ENCODE results near the gene SPATA2.
A peak's percentile ranks its signal among the peaks of the same experiment; 100 is the strongest.

SPATA2 gene

DNA sequence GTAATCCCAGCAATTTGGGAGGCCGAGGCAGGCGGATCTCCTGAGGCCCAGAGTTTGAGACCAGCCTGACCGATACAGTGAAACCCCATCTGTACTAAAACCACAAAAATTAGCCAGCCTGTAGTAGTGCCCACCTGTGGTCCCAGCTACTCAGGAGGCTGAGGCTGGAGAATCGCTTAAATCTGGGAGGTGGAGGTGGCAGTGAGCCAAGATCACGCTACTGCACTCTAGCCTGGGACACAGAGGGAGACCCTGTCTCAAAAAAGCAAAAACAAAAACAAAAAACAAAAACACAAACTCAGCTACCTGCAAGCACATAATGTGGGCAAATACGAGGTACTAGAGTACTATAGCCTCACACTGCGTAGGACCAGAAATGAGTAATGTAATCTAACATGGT, 3.7 kb upstream of the SPATA2 start:
- CTCF ChIA-PET = interaction anchor here (0.9 kb wide), 1 partner anchor 17 kb away, joined by 3 read pairs; the partner anchor contains the start of gene RNF114
- no peak for DNase-seq (ENCODE audit: low read depth, low spot score)
- TF ChIP-seq, protein P1, sequence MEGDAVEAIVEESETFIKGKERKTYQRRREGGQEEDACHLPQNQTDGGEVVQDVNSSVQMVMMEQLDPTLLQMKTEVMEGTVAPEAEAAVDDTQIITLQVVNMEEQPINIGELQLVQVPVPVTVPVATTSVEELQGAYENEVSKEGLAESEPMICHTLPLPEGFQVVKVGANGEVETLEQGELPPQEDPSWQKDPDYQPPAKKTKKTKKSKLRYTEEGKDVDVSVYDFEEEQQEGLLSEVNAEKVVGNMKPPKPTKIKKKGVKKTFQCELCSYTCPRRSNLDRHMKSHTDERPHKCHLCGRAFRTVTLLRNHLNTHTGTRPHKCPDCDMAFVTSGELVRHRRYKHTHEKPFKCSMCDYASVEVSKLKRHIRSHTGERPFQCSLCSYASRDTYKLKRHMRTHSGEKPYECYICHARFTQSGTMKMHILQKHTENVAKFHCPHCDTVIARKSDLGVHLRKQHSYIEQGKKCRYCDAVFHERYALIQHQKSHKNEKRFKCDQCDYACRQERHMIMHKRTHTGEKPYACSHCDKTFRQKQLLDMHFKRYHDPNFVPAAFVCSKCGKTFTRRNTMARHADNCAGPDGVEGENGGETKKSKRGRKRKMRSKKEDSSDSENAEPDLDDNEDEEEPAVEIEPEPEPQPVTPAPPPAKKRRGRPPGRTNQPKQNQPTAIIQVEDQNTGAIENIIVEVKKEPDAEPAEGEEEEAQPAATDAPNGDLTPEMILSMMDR (IDR thresholded peaks at IDR 0.05; ENCODE audit: insufficient read depth, low read length, missing control alignments) = no peak
- POLR2A ChIA-PET = interaction anchor here (1.1 kb wide), 1 partner anchor 32 kb away, joined by 4 read pairs; no protein-coding TSS in a partner anchor
- no peak overlapping the region for H3K4me3 ChIP-seq (ENCODE audit: low read depth, low read length)

DNA sequence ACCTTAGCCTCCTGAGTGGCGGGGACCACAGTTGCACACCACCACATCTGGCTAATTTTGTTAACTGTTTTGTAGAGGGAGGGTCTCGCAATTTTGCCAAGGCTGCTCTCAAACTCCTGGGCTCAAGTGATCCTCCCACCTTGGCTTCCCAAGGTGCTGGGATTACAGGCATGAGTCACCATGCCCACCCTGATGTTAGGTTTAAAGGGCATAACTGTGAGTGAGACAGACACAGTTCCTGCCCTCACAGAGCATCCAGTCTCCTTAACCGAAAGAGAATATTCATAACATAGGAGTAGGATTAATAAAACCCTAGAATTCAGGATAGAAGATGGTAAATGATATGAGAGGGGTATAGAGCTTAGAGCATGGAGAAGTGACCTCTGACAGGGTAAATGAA, 3.1 kb upstream of the SPATA2 start:
- H3K4me3 ChIP-seq (ENCODE audit: low read depth, low read length) = no peak overlapping the region
- CTCF ChIA-PET = interaction anchor here (1.1 kb wide), 1 partner anchor 11 kb away, joined by 3 read pairs; no protein-coding TSS in a partner anchor
- TF ChIP-seq, protein P1 (IDR thresholded peaks at IDR 0.05; ENCODE audit: insufficient read depth, low read length, missing control alignments) = no peak
- POLR2A ChIA-PET = no interaction called here
- DNase-seq (ENCODE audit: low read depth, low spot score) = no peak

DNA sequence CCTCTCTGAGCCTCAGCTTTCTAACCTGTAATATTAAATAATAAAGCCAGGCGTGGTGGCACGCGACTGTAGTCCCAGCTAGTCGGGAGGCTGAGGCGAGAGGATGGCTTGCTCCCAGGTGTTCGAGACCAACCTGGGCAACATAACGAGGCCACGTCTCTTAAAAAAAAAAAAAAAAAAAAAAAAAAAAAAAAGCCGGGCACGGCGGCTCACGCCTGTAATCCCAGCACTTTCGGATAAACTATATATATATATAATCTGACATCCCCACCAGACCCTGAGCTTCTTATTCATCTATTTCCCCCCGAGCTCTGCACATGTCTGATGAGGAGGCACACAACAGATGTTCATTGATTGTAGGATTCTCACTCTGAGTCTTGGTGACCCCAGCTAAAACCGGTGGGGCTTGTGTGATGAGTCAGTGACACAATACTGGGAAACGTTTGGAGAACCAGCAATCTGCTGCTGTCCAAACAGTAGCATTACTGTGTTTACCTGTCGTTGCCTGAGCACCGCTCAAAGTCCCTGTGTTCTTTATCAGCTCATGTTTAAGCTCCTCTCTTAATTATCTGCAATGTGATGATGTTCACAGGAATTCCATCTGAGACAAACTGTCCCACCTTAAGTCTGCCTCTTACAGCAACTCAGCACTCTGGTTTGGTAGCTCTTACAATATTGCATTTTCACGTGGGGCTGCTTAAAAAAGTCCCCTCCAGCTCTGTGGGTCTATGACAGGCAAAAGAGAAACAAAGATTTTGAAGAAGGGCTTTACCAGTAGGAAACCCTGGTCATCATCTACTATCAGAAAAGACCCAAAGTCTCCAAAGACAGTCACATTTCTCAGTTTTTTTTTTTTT, 1.0 kb upstream of the SPATA2 start:
- CTCF ChIA-PET = interaction anchor here (0.8 to 2.1 kb wide), 14 partner anchors 9 to 374 kb away, joined by 3 to 11 read pairs (median 4); no protein-coding TSS in a partner anchor
- no peak for DNase-seq (ENCODE audit: low read depth, low spot score)

DNA sequence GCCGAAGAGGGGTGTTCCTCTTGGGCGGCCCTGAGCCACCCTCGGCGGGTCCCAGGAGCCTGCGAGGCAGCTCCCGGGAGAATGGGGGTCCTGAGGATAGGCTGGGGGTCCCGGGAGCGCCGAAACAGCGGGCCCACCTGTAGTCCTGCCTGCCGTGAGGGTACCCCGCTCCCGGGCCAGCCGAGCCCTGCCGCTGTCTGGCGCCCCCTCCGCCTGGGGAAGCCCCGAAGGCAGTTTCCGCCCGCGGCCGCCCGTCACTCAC, 280 bp downstream of the SPATA2 start:
- TF ChIP-seq, protein P1 (IDR thresholded peaks at IDR 0.05; ENCODE audit: insufficient read depth, low read length, missing control alignments) = no peak
- POLR2A ChIA-PET = interaction anchor here (0.8 to 1.3 kb wide), 2 partner anchors 9 to 21 kb away, joined by 3 to 5 read pairs; partner anchors contain the start of gene RNF114
- peak overlapping the region; percentile 96 for H3K4me3 ChIP-seq (ENCODE audit: low read depth, low read length)
- CTCF ChIA-PET = interaction anchor here (1.2 to 16.4 kb wide), 6 partner anchors 11 to 376 kb away, joined by 3 to 158 read pairs (median 9); no protein-coding TSS in a partner anchor
- DNase-seq (ENCODE audit: low read depth, low spot score) = no peak

More for the DNA sequence above, 1.0 kb upstream of the SPATA2 start:
- TF ChIP-seq, protein P1 (IDR thresholded peaks at IDR 0.05; ENCODE audit: insufficient read depth, low read length, missing control alignments) = no peak
- peak overlapping the region; percentile 96 for H3K4me3 ChIP-seq (ENCODE audit: low read depth, low read length)
- POLR2A ChIA-PET = interaction anchor here (0.9 to 1.4 kb wide), 5 partner anchors 9 to 184 kb away, joined by 3 to 6 read pairs (median 3); partner anchors contain the start of gene RNF114

DNA sequence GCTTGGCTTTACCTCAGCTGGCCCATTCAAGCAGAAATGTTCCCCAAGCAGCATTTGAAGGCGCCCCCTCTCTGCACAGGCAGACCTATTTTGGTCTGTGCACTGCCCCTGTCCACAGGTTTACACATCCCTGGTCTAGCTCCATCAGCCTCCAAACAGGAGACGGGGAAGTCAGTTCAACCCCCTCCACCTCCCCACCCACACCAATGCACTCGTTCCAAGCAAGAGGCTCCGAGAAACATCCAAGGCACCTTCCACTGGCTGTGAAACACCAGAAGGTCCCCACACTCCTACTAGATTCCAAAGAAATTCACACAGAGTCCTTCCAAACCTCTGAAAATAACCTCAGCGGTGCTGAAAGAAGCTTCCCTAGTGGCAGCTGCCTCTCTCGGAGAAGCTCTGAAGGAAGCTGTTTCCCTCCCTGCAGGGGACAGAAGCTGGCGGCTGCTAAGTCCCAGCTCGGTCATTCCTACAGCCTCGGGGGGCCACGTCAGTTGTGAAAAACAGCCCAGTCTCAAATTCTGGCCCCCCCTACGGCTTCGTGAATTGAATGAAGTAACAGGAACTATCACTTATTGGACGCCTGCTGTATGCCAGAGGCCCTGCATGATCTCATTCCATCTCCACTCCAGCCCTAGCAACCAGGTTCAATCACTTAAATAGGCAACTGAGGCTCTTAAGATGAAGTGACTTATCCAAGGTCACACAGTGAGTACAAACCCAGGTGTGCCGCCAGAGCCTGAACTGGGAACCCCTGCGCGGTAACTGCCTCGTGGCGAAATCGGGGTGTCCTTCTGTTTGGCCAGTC, 815 bp downstream of the SPATA2 start:
- peak overlapping the region; percentile 96 for H3K4me3 ChIP-seq (ENCODE audit: low read depth, low read length)
- ChIA-PET POLR2A (interaction anchor here (0.6 to 1.1 kb wide), 4 partner anchors 8 to 334 kb away, joined by 3 read pairs; partner anchors contain the start of gene RNF114), CTCF (interaction anchor here (0.6 to 16.4 kb wide), 11 partner anchors 9 to 376 kb away, joined by 3 to 158 read pairs (median 4); no protein-coding TSS in a partner anchor)
- DNase-seq (ENCODE audit: low read depth, low spot score) = no peak
- TF ChIP-seq, protein P1 (IDR thresholded peaks at IDR 0.05; ENCODE audit: insufficient read depth, low read length, missing control alignments) = no peak
